ENCODE data around the gene SP110.

DNA sequence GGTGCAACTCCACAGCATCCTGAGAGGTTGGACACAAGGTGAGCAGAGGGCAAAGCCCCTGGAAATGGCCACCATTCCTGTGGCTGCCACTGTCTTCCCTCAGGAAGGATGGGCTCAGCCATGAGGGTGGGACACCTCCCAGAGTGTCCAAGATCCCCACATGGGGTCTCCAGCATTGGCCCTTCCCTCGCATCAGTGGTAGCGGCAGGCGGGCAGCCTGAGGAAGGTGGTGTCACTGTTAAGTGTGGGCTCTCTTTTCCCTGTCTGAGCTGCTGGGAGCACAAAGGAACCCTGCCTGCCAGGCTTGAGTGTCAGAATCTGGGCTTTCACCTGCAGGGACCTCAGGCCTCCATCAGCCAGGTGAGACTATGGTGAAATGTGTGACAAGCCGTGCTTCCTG, 47.6 kb downstream of the SP110 start:
- TF ChIP-seq FOS (IDR thresholded peaks at IDR 0.05; ENCODE audit: borderline replicate concordance, insufficient read depth, low read length) (no peak), POLR2A (IDR thresholded peaks at IDR 0.05; ENCODE audit: low read depth, low read length) (no peak), EZH2 (IDR thresholded peaks at IDR 0.05; ENCODE audit: borderline replicate concordance, low read depth, low read length, severe bottlenecking) (no peak), MYC (IDR thresholded peaks at IDR 0.05; ENCODE audit: low read depth, low read length) (no peak), POLR2AphosphoS5 (IDR thresholded peaks at IDR 0.05; ENCODE audit: insufficient read depth, low read depth, low read length) (no peak), JUN (IDR thresholded peaks at IDR 0.05; ENCODE audit: borderline replicate concordance, insufficient read depth, insufficient read length, low read depth) (no peak)
- TF ChIP-seq, protein P1, sequence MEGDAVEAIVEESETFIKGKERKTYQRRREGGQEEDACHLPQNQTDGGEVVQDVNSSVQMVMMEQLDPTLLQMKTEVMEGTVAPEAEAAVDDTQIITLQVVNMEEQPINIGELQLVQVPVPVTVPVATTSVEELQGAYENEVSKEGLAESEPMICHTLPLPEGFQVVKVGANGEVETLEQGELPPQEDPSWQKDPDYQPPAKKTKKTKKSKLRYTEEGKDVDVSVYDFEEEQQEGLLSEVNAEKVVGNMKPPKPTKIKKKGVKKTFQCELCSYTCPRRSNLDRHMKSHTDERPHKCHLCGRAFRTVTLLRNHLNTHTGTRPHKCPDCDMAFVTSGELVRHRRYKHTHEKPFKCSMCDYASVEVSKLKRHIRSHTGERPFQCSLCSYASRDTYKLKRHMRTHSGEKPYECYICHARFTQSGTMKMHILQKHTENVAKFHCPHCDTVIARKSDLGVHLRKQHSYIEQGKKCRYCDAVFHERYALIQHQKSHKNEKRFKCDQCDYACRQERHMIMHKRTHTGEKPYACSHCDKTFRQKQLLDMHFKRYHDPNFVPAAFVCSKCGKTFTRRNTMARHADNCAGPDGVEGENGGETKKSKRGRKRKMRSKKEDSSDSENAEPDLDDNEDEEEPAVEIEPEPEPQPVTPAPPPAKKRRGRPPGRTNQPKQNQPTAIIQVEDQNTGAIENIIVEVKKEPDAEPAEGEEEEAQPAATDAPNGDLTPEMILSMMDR (IDR thresholded peaks at IDR 0.05; ENCODE audit: extremely low read depth in 1 of 2, insufficient read depth in 1 of 2, low read depth in 1 of 2, low read length in 2 of 2) = no peak
